B cell (primary cell): Measurements from ENCODE around the gene MGAT5. TPM values are rescaled to one million over a fixed set of nuclear protein-coding genes. Genes with fewer than 3 reads are reported as not detected.

ENCODE experiments used
- ATAC-seq: fragments of 200-7000 bp; cut with Tn5 transposase; one replicate; pipeline ENCODE4 v1.10.0; 2021; ENCODE audit warnings: low read depth, mild to moderate bottlenecking, moderate number of reproducible peaks, moderate library complexity
- CTCF ChIA-PET: fragments of 350-600 bp; sonication (Branson Sonifier 250); formaldehyde crosslinking; loops from one replicate; lab custom pipeline; 2021; ENCODE audit warnings: antibody characterized with exemption, inconsistent platforms; lab: Charles Lee
- POLR2A ChIA-PET: fragments of 350-600 bp; sonication (Branson Sonifier 250); formaldehyde crosslinking; loops from one replicate; lab custom pipeline; 2021; ENCODE audit warnings: antibody characterized with exemption; lab: Charles Lee
- DNase-seq: peaks from one replicate; pipeline ENCODE4 v3.0.0; 2013
- H2AFZ ChIP-seq: 2 replicates; pipeline ENCODE4 v1.6.1; 2012; ENCODE audit warnings: mild to moderate bottlenecking, low read depth, low read length; ENCODE audit not compliant: insufficient read depth, poor library complexity, severe bottlenecking
- H3K27ac ChIP-seq, 2 donors: 1 replicate in 1 of 2; 2 replicates in 1 of 2; pipeline ENCODE4 v1.5.1; 2012 to 2013; ENCODE audit warnings: low read length in 2 of 2, mild to moderate bottlenecking in 2 of 2, moderate library complexity in 1 of 2
- H3K27me3 ChIP-seq, 4 experiments: fragments of 200-600 bp in 1 of 4; sonication (generic) in 1 of 4; replicated peaks in 1 of 4; 1 replicate in 2 of 4; 2 replicates in 2 of 4; pipeline versions ENCODE4 v1.6.1 to v1.7.0; 2013 to 2016; ENCODE audit warnings: low read length in 3 of 4, mild to moderate bottlenecking in 2 of 4, mixed read lengths in 1 of 4, moderate library complexity in 1 of 4; ENCODE audit not compliant: insufficient read depth in 4 of 4, control insufficient read depth in 3 of 4; ENCODE audit errors: control extremely low read depth in 1 of 4
- H3K36me3 ChIP-seq, 2 experiments: replicated peaks in 1 of 2; 1 replicate in 1 of 2; 2 replicates in 1 of 2; pipeline versions ENCODE4 v1.6.1 to v1.7.1; 2013; ENCODE audit warnings: low read length in 1 of 2; ENCODE audit not compliant: insufficient read depth in 2 of 2, control insufficient read depth in 1 of 2; ENCODE audit errors: control extremely low read depth in 1 of 2, extremely low read depth in 1 of 2
- H3K4me1 ChIP-seq, 2 donors: fragments of 200-600 bp in 1 of 2; sonication (generic) in 1 of 2; 1 replicate in 1 of 2; 2 replicates in 1 of 2; pipeline versions ENCODE4 v1.5.1 to v1.6.1; 2013 to 2017; ENCODE audit warnings: low read length in 2 of 2; ENCODE audit not compliant: control insufficient read depth in 2 of 2, insufficient read depth in 2 of 2
- H3K4me2 ChIP-seq: replicated peaks from 2 replicates; pipeline ENCODE3; 2012; ENCODE audit warnings: mild to moderate bottlenecking, low read depth, low read length; ENCODE audit not compliant: poor library complexity, severe bottlenecking
- H3K4me3 ChIP-seq, 5 experiments: fragments of 200-600 bp in 1 of 5; sonication (generic) in 1 of 5; 1 replicate in 3 of 5; 2 replicates in 2 of 5; pipeline versions ENCODE4 v1.5.1 to v1.7.0; 2011 to 2016; ENCODE audit warnings: low read length in 4 of 5, mild to moderate bottlenecking in 4 of 5, low read depth in 2 of 5, control low read depth in 1 of 5, moderate library complexity in 1 of 5; ENCODE audit not compliant: insufficient read depth in 1 of 5; ENCODE audit errors: control extremely low read depth in 1 of 5, extremely low read depth in 1 of 5
- H3K79me2 ChIP-seq: fragments of 200-600 bp; sonication (generic); one replicate; pipeline ENCODE4 v1.6.0; 2016; ENCODE audit warnings: low read length; ENCODE audit not compliant: control insufficient read depth, insufficient read depth
- H3K9ac ChIP-seq: fragments of 200-600 bp; sonication (generic); 2 replicates; pipeline ENCODE4 v1.6.1; 2017; ENCODE audit warnings: mild to moderate bottlenecking, low read length, moderate library complexity
- H3K9me3 ChIP-seq, 3 donors: one replicate each; pipeline versions ENCODE4 v1.6.1 to v1.7.1; 2013; ENCODE audit warnings: low read length in 2 of 3; ENCODE audit not compliant: control insufficient read depth in 2 of 3, insufficient read depth in 1 of 3; ENCODE audit errors: control extremely low read depth in 1 of 3
- H4K20me1 ChIP-seq: 2 replicates; pipeline ENCODE4 v1.6.0; 2012; ENCODE audit warnings: mild to moderate bottlenecking, low read length; ENCODE audit not compliant: insufficient read depth, control insufficient read depth, poor library complexity, severe bottlenecking
- H3K27ac Mint-ChIP-seq: one replicate; pipeline ENCODE4 v1.8.0; 2021; ENCODE audit warnings: mixed read lengths
- H3K27me3 Mint-ChIP-seq: one replicate; pipeline ENCODE4 v1.8.0; 2021; ENCODE audit warnings: mixed read lengths
- H3K4me1 Mint-ChIP-seq: one replicate; pipeline ENCODE4 v1.8.0; 2021; ENCODE audit warnings: mixed read lengths
- H3K4me3 Mint-ChIP-seq: one replicate; pipeline ENCODE4 v1.8.0; 2021; ENCODE audit warnings: mixed read lengths
- H3K9me3 Mint-ChIP-seq: one replicate; pipeline ENCODE4 v1.8.0; 2022; ENCODE audit warnings: mixed read lengths; ENCODE audit not compliant: insufficient read depth
- EZH2 ChIP-seq: IDR thresholded peaks from 2 replicates; pipeline ENCODE4 v1.6.1; 2012; ENCODE audit warnings: borderline replicate concordance, low read depth, mild to moderate bottlenecking, moderate library complexity, low read length; ENCODE audit not compliant: insufficient read depth, poor library complexity, severe bottlenecking
- WGBS: methylation state at CpG from one replicate; pipeline ENCODE4 v1.1.5; 2013; ENCODE audit warnings: missing lambda C conversion rate; ENCODE audit not compliant: insufficient coverage; 5-methylcytosine and 5-hydroxymethylcytosine counted together
- intact Hi-C: fragments of 100-400 bp; cut with micrococcal nuclease; formaldehyde crosslinking; loops from one replicate; pipeline ENCODE4 v1.10.0; 2022
- polyA plus RNA-seq: library from polyadenylated mRNA; depleted of rRNA; stranded (reverse); fragments of >200 nt; gene quantifications from 2 replicates; pipeline ENCODE4 v1.2.3, GENCODE V29; 2012
- total RNA-seq, 2 donors: library from RNA; stranded (reverse); fragments of 120-200 nt in 1 of 2; gene quantifications; 1 replicate in 1 of 2; 2 replicates in 1 of 2; pipeline versions ENCODE4 v1.2.3 to v1.2.4, GENCODE V29; 2013 to 2022
- TF ChIP-seq, protein P1 (sequence below): fragments of 200-600 bp; IDR thresholded peaks from one replicate; pipeline ENCODE4 v1.8.0; 2022; ENCODE audit warnings: antibody characterized with exemption, mild to moderate bottlenecking

The MGAT5 gene
- total and polyA plus RNA-seq, 2 donors (not counting 1 experiment from before 2014, with no cell fraction given), result 27.2 to 184 TPM

GRCh38 chr2:134299334-134299733, 45.5 kb downstream of the MGAT5 start:
- no peak for TF ChIP-seq EZH2
- TF ChIP-seq, protein P1, sequence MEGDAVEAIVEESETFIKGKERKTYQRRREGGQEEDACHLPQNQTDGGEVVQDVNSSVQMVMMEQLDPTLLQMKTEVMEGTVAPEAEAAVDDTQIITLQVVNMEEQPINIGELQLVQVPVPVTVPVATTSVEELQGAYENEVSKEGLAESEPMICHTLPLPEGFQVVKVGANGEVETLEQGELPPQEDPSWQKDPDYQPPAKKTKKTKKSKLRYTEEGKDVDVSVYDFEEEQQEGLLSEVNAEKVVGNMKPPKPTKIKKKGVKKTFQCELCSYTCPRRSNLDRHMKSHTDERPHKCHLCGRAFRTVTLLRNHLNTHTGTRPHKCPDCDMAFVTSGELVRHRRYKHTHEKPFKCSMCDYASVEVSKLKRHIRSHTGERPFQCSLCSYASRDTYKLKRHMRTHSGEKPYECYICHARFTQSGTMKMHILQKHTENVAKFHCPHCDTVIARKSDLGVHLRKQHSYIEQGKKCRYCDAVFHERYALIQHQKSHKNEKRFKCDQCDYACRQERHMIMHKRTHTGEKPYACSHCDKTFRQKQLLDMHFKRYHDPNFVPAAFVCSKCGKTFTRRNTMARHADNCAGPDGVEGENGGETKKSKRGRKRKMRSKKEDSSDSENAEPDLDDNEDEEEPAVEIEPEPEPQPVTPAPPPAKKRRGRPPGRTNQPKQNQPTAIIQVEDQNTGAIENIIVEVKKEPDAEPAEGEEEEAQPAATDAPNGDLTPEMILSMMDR, result no peak
- CTCF ChIA-PET, result interaction anchor here (0.7 to 1.5 kb wide), 5 partner anchors 9 to 180 kb away, joined by 3 to 4 read pairs (median 3); no protein-coding TSS in a partner anchor

GRCh38 chr2:134300585-134300984, 46.7 kb downstream of the MGAT5 start:
- no peak for DNase-seq
- H3K9ac ChIP-seq, result no peak overlapping the region
- Mint-ChIP-seq H3K27me3 (no peaks in the 10 kb centered on the region), H3K27ac (peak overlapping the region; percentile 65), H3K9me3 (no peaks in the 10 kb centered on the region), H3K4me1 (peaks cover 80% of the 10 kb centered on the region), H3K4me3 (no peak overlapping the region)
- H3K27ac ChIP-seq, result peak overlapping the region in 1 of 2 donors; percentile 77
- H3K36me3 ChIP-seq, result peaks cover 5 to 22% of the 10 kb centered on the region in 2 experiments
- POLR2A ChIA-PET, result no interaction called here
- H3K9me3 ChIP-seq, result no peaks in the 10 kb centered on the region
- no peaks in the 10 kb centered on the region for H4K20me1 ChIP-seq
- intact Hi-C loops, result loop anchor here (5.0 kb wide), 1 partner anchor 42 kb away; no protein-coding TSS in a partner anchor
- H3K4me2 ChIP-seq, result no peak overlapping the region
- peaks cover 68 to 82% of the 10 kb centered on the region in 2 donors for H3K4me1 ChIP-seq
- no peak overlapping the region for H3K4me3 ChIP-seq
- no CpG with 5 or more reads among the region's 1 CpG for WGBS
- H3K79me2 ChIP-seq, result peaks cover 100% of the 10 kb centered on the region
- H3K27me3 ChIP-seq, result no peaks in the 10 kb centered on the region
- H2AFZ ChIP-seq, result no peak overlapping the region
- CTCF ChIA-PET, result interaction anchor here (1.0 kb wide), 1 partner anchor 182 kb away, joined by 3 read pairs; no protein-coding TSS in a partner anchor
- TF ChIP-seq, protein P1, result no peak
- TF ChIP-seq EZH2, result no peak
- no peak for ATAC-seq

More at GRCh38 chr2:134299334-134299733, 45.5 kb downstream of the MGAT5 start:
- no peaks in the 10 kb centered on the region for H3K9me3 ChIP-seq
- peak overlapping the region; percentile 21 to 77 for H3K27ac ChIP-seq
- POLR2A ChIA-PET, result no interaction called here
- peaks cover 69 to 82% of the 10 kb centered on the region in 2 donors for H3K4me1 ChIP-seq
- ATAC-seq (no peak), DNase-seq (no peak)
- peaks cover 94% of the 10 kb centered on the region for H3K79me2 ChIP-seq
- no peak overlapping the region for H2AFZ ChIP-seq
- no peaks in the 10 kb centered on the region for H3K27me3 ChIP-seq
- Mint-ChIP-seq H3K9me3 (no peaks in the 10 kb centered on the region), H3K27me3 (no peaks in the 10 kb centered on the region), H3K27ac (peak overlapping the region; percentile 64), H3K4me1 (peaks cover 81% of the 10 kb centered on the region), H3K4me3 (no peak overlapping the region)
- no peak overlapping the region for H3K9ac ChIP-seq
- H3K4me3 ChIP-seq, result no peak overlapping the region
- no peak overlapping the region for H3K4me2 ChIP-seq
- H4K20me1 ChIP-seq, result no peaks in the 10 kb centered on the region
- 100% methylated on average over 1 of the region's 1 CpG for WGBS
- peaks cover 0 to 16% of the 10 kb centered on the region in 2 experiments for H3K36me3 ChIP-seq
- intact Hi-C loops, result loop anchor here (5.0 kb wide), 1 partner anchor 37 kb away; no protein-coding TSS in a partner anchor
